Measurements from ENCODE around the gene SGTB. TPM values are rescaled to one million over a fixed set of nuclear protein-coding genes. Genes with fewer than 3 reads are reported as not detected.

SGTB gene
- total RNA-seq, 1 experiment from 2014 or later = 10.2 TPM

DNA sequence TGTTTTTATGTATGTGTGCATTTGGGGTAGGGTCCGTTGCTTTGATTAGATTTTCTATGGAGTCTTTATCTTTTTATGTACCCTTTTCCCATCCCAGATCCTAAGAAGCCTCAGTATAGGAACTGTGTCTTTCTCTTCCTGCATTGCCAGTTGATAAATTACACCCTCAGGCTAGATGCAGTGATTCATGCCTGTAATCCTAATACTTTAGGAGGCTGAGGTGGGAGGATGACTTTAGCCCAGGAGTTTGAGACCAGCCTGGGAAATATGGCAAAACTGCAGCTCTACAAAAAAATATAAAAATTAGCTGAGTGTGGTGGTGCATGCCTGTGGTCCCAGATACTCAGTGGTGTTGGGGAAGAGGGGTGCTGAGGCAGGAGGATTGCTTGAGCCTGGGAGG is 40.3 kb upstream of the SGTB start:
- Histone ChIP-seq H3K27ac (ENCODE audit: low read length) (no peak overlapping the region), H4K20me1 (ENCODE audit: insufficient read depth, low read depth, low read length) (no peaks in the 10 kb centered on the region), H3K4me1 (ENCODE audit: low read length) (peaks cover 13% of the 10 kb centered on the region), H3K79me2 (ENCODE audit: low read length) (peaks cover 44% of the 10 kb centered on the region), H3K4me3 (ENCODE audit: low read length) (no peak overlapping the region), H3K27me3 (ENCODE audit: low read length) (no peaks in the 10 kb centered on the region), H3K9ac (ENCODE audit: low read length) (no peak overlapping the region), H3K4me2 (ENCODE audit: low read depth, low read length, poor library complexity, severe bottlenecking) (no peak overlapping the region), H3K9me2 (replicated peaks; ENCODE audit: insufficient read depth, low read length) (no peaks in the 10 kb centered on the region), H3K36me3 (ENCODE audit: insufficient read depth, low read length) (peaks cover 31% of the 10 kb centered on the region), H3K9me3 (ENCODE audit: low read length) (no peaks in the 10 kb centered on the region), H2AFZ (ENCODE audit: low read length) (no peak overlapping the region)
- DNase-seq = no peak

DNA sequence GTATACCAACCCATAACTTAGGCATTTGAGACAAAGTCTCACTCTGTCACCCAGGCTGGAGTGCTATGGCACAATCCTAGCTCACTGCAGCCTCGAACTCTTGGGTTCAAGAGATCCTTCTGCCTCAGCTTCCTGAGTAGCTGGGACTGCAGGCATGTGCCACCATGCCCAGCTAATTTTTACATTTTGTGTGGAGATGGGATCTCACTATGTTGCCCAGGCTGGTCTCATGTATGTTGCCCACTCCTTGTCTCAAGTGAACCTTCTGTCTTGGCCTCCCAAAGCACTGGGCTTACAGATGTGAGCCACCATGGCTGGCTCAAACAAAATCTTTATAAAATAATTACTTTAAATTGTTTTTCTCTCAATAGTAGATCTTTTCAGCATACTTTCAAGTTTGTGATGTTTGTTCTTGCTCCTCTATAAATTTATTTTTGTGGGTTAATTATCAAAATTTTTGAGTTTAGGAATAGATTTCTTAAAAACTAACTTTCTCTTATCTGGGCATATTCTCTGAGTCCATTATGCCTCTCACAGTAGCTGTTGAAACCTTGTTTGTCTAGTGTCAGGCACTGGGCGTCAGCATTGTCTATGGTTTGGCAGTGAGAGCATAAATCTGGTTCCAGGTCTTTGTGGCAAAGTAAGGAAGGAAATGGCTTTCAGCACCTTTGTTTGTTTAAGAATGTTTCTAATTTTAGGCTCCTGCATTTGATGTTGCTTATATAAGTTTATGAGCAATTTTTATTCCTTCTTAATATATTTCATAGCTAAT is 38.8 kb upstream of the SGTB start:
- no peak for DNase-seq
- Histone ChIP-seq H3K4me3 (ENCODE audit: low read length) (no peak overlapping the region), H3K79me2 (ENCODE audit: low read length) (peaks cover 59% of the 10 kb centered on the region), H3K9me3 (ENCODE audit: low read length) (no peaks in the 10 kb centered on the region), H3K9ac (ENCODE audit: low read length) (no peak overlapping the region), H3K27me3 (ENCODE audit: low read length) (no peaks in the 10 kb centered on the region), H4K20me1 (ENCODE audit: insufficient read depth, low read depth, low read length) (no peaks in the 10 kb centered on the region), H3K4me2 (ENCODE audit: low read depth, low read length, poor library complexity, severe bottlenecking) (no peak overlapping the region), H3K4me1 (ENCODE audit: low read length) (no peaks in the 10 kb centered on the region; the same call in 1 of the 2 replicates), H3K9me2 (replicated peaks; ENCODE audit: insufficient read depth, low read length) (no peaks in the 10 kb centered on the region), H2AFZ (ENCODE audit: low read length) (no peak overlapping the region), H3K27ac (ENCODE audit: low read length) (no peak overlapping the region), H3K36me3 (ENCODE audit: insufficient read depth, low read length) (peaks cover 25% of the 10 kb centered on the region)

DNA sequence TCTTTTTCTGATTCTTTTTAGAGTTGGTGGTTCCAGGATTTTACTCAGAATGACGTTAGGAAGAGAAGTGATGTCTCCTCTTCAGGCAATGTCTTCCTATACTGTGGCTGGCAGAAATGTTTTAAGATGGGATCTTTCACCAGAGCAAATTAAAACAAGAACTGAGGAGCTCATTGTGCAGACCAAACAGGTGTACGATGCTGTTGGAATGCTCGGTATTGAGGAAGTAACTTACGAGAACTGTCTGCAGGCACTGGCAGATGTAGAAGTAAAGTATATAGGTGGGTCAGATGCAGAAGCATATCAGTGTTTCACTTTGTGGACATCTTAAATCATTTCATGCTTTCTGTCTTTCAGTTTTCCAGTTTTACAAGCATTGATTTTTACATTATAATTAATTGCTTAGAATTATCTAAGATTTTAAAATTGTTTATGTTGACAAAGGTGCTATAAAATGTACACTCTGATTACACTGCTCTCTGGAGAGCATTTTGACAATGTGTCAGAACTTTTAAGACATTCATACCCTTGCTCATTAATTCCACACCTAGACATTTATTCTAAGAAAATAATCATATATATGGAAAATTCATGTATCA is 36.7 kb upstream of the SGTB start:
- H3K36me3 ChIP-seq (ENCODE audit: insufficient read depth, low read length) = peaks cover 25% of the 10 kb centered on the region
- H3K4me1 ChIP-seq (ENCODE audit: low read length) = no peaks in the 10 kb centered on the region; the same call in 1 of the 2 replicates
- H3K9me2 ChIP-seq (replicated peaks; ENCODE audit: insufficient read depth, low read length) = no peaks in the 10 kb centered on the region
- DNase-seq = no peak
- no peak overlapping the region for H2AFZ ChIP-seq (ENCODE audit: low read length)
- H3K4me3 ChIP-seq (ENCODE audit: low read length) = no peak overlapping the region
- H4K20me1 ChIP-seq (ENCODE audit: insufficient read depth, low read depth, low read length) = no peaks in the 10 kb centered on the region
- no peaks in the 10 kb centered on the region for H3K27me3 ChIP-seq (ENCODE audit: low read length)
- H3K4me2 ChIP-seq (ENCODE audit: low read depth, low read length, poor library complexity, severe bottlenecking) = no peak overlapping the region
- peaks cover 80% of the 10 kb centered on the region for H3K79me2 ChIP-seq (ENCODE audit: low read length)
- no peaks in the 10 kb centered on the region for H3K9me3 ChIP-seq (ENCODE audit: low read length)
- no peak overlapping the region for H3K9ac ChIP-seq (ENCODE audit: low read length)
- H3K27ac ChIP-seq (ENCODE audit: low read length) = no peak overlapping the region

DNA sequence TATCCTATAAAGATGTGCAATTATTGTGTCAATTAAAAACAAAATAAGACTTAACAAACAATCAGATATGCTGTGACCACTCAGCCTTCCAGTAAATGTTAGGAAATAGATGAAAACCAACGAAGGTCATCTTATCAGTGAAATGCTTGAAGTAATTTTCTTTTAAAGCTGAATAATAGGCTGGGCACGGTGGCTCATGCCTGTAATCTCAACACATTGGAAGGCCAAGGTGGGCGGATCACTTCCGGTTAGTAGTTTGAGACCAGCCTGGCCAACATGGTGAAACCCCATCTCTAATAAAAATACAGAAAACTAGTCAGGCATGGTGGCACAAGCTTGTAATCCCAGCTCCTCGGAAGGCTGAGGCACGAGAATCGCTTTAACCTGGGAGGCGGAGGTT is 31.3 kb upstream of the SGTB start:
- peaks cover 100% of the 10 kb centered on the region for H3K79me2 ChIP-seq (ENCODE audit: low read length)

DNA sequence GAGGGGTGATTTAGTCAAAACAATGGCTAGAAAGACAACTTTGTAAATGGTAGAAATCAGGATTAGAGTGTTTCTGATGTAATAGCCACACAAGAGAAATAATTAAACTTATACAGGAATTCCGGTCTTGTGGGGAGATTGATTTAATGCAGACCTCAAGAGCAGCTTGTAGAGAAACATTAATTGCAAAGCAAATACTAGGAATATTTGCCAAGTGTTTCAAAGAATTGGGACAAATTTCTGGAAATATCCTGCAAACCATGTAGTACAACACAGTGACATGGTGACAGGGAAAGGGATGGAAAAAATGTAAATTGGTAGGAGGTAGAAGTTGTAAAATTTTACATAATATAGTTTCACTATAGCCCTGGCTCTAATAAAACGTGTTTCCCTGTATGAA is 29.0 kb upstream of the SGTB start:
- H3K27me3 ChIP-seq (ENCODE audit: low read length) = no peaks in the 10 kb centered on the region
- no peaks in the 10 kb centered on the region; the same call in 1 of the 2 replicates for H3K4me1 ChIP-seq (ENCODE audit: low read length)
- no peak overlapping the region for H3K4me2 ChIP-seq (ENCODE audit: low read depth, low read length, poor library complexity, severe bottlenecking)
- peaks cover 97% of the 10 kb centered on the region for H3K79me2 ChIP-seq (ENCODE audit: low read length)
- DNase-seq = no peak
- H3K9ac ChIP-seq (ENCODE audit: low read length) = no peak overlapping the region
- H2AFZ ChIP-seq (ENCODE audit: low read length) = no peak overlapping the region
- no peaks in the 10 kb centered on the region for H3K36me3 ChIP-seq (ENCODE audit: insufficient read depth, low read length)
- no peak overlapping the region for H3K27ac ChIP-seq (ENCODE audit: low read length)
- H3K9me3 ChIP-seq (ENCODE audit: low read length) = no peaks in the 10 kb centered on the region
- H3K4me3 ChIP-seq (ENCODE audit: low read length) = no peak overlapping the region
- H4K20me1 ChIP-seq (ENCODE audit: insufficient read depth, low read depth, low read length) = no peaks in the 10 kb centered on the region
- H3K9me2 ChIP-seq (replicated peaks; ENCODE audit: insufficient read depth, low read length) = no peaks in the 10 kb centered on the region

More for the DNA sequence above, 31.3 kb upstream of the SGTB start:
- Histone ChIP-seq H3K36me3 (ENCODE audit: insufficient read depth, low read length) (no peaks in the 10 kb centered on the region), H2AFZ (ENCODE audit: low read length) (no peak overlapping the region), H3K27ac (ENCODE audit: low read length) (no peak overlapping the region), H3K27me3 (ENCODE audit: low read length) (no peaks in the 10 kb centered on the region), H3K4me2 (ENCODE audit: low read depth, low read length, poor library complexity, severe bottlenecking) (no peak overlapping the region), H3K4me1 (ENCODE audit: low read length) (no peaks in the 10 kb centered on the region; the same call in 1 of the 2 replicates), H4K20me1 (ENCODE audit: insufficient read depth, low read depth, low read length) (no peaks in the 10 kb centered on the region), H3K9ac (ENCODE audit: low read length) (no peak overlapping the region), H3K4me3 (ENCODE audit: low read length) (no peak overlapping the region), H3K9me2 (replicated peaks; ENCODE audit: insufficient read depth, low read length) (no peaks in the 10 kb centered on the region), H3K9me3 (ENCODE audit: low read length) (no peaks in the 10 kb centered on the region)
- DNase-seq = no peak

DNA sequence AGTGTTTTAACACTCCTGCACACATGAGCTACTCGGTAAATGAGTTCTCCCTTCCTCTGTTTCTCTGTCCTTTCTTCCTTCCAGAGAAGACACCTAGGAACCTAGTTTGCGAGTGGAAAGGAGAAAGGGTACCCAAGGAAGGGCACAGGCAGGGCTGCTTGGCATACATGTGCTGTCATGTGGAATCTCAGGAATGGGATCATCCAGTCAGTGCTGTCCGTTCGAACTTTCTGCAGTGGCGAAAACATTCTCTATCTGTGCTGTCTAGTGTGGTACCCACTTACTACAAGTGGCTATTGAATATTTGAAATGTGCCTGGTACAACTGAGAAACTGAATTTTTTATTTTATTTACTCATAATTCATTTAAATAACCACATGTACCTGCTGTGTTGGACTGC is 28.0 kb upstream of the SGTB start:
- Histone ChIP-seq H2AFZ (ENCODE audit: low read length) (no peak overlapping the region), H3K4me3 (ENCODE audit: low read length) (no peak overlapping the region), H3K4me2 (ENCODE audit: low read depth, low read length, poor library complexity, severe bottlenecking) (no peak overlapping the region), H3K9me2 (replicated peaks; ENCODE audit: insufficient read depth, low read length) (no peaks in the 10 kb centered on the region), H3K27ac (ENCODE audit: low read length) (no peak overlapping the region), H3K36me3 (ENCODE audit: insufficient read depth, low read length) (no peaks in the 10 kb centered on the region), H4K20me1 (ENCODE audit: insufficient read depth, low read depth, low read length) (no peaks in the 10 kb centered on the region), H3K79me2 (ENCODE audit: low read length) (peaks cover 97% of the 10 kb centered on the region), H3K9me3 (ENCODE audit: low read length) (no peaks in the 10 kb centered on the region), H3K27me3 (ENCODE audit: low read length) (no peaks in the 10 kb centered on the region), H3K9ac (ENCODE audit: low read length) (no peak overlapping the region), H3K4me1 (ENCODE audit: low read length) (no peaks in the 10 kb centered on the region)
- no peak for DNase-seq

DNA sequence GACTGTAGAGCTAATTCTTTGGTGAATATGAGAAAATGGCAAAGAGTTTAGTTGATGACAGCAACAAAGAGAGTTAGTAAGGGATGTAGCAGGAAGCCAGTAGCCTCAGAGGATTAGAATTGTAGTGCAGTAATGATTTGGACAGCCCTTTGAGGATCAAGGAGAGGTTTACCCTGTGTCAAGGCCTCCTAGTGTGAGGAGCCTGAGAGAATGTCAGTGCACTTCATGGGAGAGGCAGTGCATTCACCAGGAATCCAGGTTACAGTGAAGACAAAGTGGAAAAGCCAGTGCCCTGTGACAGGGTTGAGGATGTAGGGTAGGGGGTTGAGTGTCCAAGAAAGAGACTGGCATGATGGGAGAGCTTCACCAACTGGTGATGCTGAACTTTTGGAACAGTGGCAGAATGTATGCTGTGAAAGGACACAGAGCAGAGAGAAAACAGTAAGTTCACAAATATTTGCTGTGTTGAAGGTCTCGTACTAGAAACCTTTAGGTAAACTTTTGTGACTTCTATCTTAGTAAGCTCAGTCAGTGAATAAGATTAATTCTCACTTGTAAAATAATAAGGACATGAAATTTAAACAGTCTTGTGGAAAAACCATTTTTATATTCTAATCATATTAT is 27.4 kb upstream of the SGTB start:
- Histone ChIP-seq H4K20me1 (ENCODE audit: insufficient read depth, low read depth, low read length) (no peaks in the 10 kb centered on the region), H3K4me2 (ENCODE audit: low read depth, low read length, poor library complexity, severe bottlenecking) (no peak overlapping the region), H3K36me3 (ENCODE audit: insufficient read depth, low read length) (no peaks in the 10 kb centered on the region), H3K27ac (ENCODE audit: low read length) (no peak overlapping the region), H2AFZ (ENCODE audit: low read length) (no peak overlapping the region), H3K27me3 (ENCODE audit: low read length) (no peaks in the 10 kb centered on the region), H3K9me3 (ENCODE audit: low read length) (no peaks in the 10 kb centered on the region), H3K4me1 (ENCODE audit: low read length) (no peaks in the 10 kb centered on the region), H3K79me2 (ENCODE audit: low read length) (peaks cover 97% of the 10 kb centered on the region), H3K9me2 (replicated peaks; ENCODE audit: insufficient read depth, low read length) (no peaks in the 10 kb centered on the region), H3K9ac (ENCODE audit: low read length) (no peak overlapping the region), H3K4me3 (ENCODE audit: low read length) (no peak overlapping the region)
- no peak for DNase-seq

DNA sequence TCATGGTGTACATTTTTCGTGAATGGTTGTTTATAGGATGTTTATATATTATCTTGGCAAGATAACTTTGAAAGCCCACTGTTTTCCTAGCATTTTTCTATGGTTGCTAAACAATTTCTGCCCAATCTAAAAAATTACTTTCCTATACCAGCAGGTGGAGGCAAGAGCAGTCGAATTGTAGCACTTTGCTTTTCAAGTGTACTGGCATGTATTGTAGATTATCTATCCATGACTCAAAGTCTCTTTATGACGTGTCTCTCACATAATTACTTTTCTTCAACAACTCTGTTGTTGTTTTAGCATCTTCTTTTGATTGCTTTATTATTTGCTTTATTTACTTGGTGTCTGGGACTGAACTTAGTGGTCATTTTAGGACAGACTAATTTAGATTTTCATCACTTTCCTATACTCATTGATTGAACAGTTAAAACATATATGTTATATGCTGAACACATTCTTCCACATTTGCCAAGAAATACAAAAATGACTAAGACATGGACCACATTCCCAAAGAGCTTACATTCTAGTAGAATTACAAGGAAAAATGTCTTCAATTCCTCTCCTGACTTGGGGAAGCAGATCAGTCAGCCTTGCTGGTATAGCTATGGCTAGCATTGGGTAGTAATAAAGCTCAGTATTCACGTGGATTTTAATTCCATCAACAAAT is 20.8 kb upstream of the SGTB start:
- Histone ChIP-seq H3K4me1 (ENCODE audit: low read length) (peaks cover 12% of the 10 kb centered on the region; the same call in 1 of the 2 replicates), H2AFZ (ENCODE audit: low read length) (no peak overlapping the region), H3K4me2 (ENCODE audit: low read depth, low read length, poor library complexity, severe bottlenecking) (peak overlapping the region; percentile 2), H3K79me2 (ENCODE audit: low read length) (peaks cover 93% of the 10 kb centered on the region), H4K20me1 (ENCODE audit: insufficient read depth, low read depth, low read length) (no peaks in the 10 kb centered on the region), H3K36me3 (ENCODE audit: insufficient read depth, low read length) (0 out of 2 replicates have a peak, but pooled peaks cover 3% of the 10 kb centered on the region), H3K9me3 (ENCODE audit: low read length) (no peaks in the 10 kb centered on the region), H3K9ac (ENCODE audit: low read length) (no peak overlapping the region), H3K27ac (ENCODE audit: low read length) (no peak overlapping the region), H3K27me3 (ENCODE audit: low read length) (no peaks in the 10 kb centered on the region), H3K4me3 (ENCODE audit: low read length) (no peak overlapping the region), H3K9me2 (replicated peaks; ENCODE audit: insufficient read depth, low read length) (no peaks in the 10 kb centered on the region)
- DNase-seq = peak; percentile 83

Data from Karpas-422 (cell line).